Measurements from ENCODE around the gene HRK. TPM values are rescaled to one million over a fixed set of nuclear protein-coding genes. Genes with fewer than 3 reads are reported as not detected.

The HRK gene
- total and polyA plus RNA-seq, 2 of the 13 experiments (the other 11 are each of a cell fraction or from before 2014, with no cell fraction given): 0.02 TPM; not detected in 1

DNA sequence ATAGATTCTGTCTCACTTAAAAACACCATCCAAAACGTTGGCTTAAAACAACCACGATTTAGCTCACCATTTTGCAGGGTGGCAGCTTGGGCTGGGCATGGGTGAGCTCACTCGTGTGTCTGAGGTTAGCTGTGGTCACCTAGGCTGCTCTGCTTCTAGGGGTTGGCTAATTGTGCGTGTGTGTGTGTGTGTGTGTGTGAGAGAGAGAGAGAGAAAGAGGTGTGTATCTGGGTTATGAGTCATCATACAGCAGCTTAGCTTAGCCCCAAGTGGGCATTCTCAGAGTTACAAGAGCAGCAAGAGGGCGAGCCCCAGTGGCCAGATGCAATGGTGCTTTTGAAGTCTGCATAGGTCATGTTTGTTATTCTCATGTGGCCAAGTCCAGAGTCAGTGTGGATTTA lies 35.5 kb upstream of the HRK start (continued):
- TF ChIP-seq, protein P1, sequence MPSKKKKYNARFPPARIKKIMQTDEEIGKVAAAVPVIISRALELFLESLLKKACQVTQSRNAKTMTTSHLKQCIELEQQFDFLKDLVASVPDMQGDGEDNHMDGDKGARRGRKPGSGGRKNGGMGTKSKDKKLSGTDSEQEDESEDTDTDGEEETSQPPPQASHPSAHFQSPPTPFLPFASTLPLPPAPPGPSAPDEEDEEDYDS (CRISPR knock-in tag; IDR thresholded peaks at IDR 0.05): no peak
- TF ChIP-seq, protein P2, sequence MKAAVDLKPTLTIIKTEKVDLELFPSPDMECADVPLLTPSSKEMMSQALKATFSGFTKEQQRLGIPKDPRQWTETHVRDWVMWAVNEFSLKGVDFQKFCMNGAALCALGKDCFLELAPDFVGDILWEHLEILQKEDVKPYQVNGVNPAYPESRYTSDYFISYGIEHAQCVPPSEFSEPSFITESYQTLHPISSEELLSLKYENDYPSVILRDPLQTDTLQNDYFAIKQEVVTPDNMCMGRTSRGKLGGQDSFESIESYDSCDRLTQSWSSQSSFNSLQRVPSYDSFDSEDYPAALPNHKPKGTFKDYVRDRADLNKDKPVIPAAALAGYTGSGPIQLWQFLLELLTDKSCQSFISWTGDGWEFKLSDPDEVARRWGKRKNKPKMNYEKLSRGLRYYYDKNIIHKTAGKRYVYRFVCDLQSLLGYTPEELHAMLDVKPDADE (CRISPR knock-in tag; IDR thresholded peaks at IDR 0.05): no peak
- TF ChIP-seq, protein P3, sequence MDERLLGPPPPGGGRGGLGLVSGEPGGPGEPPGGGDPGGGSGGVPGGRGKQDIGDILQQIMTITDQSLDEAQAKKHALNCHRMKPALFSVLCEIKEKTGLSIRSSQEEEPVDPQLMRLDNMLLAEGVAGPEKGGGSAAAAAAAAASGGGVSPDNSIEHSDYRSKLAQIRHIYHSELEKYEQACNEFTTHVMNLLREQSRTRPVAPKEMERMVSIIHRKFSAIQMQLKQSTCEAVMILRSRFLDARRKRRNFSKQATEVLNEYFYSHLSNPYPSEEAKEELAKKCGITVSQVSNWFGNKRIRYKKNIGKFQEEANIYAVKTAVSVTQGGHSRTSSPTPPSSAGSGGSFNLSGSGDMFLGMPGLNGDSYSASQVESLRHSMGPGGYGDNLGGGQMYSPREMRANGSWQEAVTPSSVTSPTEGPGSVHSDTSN (CRISPR knock-in tag; IDR thresholded peaks at IDR 0.05): no peak
- no peak for TF ChIP-seq ZNF746 (CRISPR knock-in tag; IDR thresholded peaks at IDR 0.05)
- TF ChIP-seq ZNF570 (CRISPR knock-in tag; IDR thresholded peaks at IDR 0.05; ENCODE audit: borderline replicate concordance): no peak
- TF ChIP-seq KMT2B (CRISPR knock-in tag; IDR thresholded peaks at IDR 0.05): 0 out of 2 replicates have a peak, but pooled peaks have one; percentile 31
- TF ChIP-seq, protein P4, sequence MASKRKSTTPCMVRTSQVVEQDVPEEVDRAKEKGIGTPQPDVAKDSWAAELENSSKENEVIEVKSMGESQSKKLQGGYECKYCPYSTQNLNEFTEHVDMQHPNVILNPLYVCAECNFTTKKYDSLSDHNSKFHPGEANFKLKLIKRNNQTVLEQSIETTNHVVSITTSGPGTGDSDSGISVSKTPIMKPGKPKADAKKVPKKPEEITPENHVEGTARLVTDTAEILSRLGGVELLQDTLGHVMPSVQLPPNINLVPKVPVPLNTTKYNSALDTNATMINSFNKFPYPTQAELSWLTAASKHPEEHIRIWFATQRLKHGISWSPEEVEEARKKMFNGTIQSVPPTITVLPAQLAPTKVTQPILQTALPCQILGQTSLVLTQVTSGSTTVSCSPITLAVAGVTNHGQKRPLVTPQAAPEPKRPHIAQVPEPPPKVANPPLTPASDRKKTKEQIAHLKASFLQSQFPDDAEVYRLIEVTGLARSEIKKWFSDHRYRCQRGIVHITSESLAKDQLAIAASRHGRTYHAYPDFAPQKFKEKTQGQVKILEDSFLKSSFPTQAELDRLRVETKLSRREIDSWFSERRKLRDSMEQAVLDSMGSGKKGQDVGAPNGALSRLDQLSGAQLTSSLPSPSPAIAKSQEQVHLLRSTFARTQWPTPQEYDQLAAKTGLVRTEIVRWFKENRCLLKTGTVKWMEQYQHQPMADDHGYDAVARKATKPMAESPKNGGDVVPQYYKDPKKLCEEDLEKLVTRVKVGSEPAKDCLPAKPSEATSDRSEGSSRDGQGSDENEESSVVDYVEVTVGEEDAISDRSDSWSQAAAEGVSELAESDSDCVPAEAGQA (IDR thresholded peaks at IDR 0.05; ENCODE audit: low read depth): 0 out of 2 replicates have a peak, but pooled peaks have one; percentile 21
- TF ChIP-seq, protein P4 (CRISPR knock-in tag; IDR thresholded peaks at IDR 0.05; ENCODE audit: borderline replicate concordance): no peak
- TF ChIP-seq ZFP36L1 (CRISPR knock-in tag; IDR thresholded peaks at IDR 0.05): no peak
- TF ChIP-seq SOX5 (CRISPR knock-in tag; IDR thresholded peaks at IDR 0.05; ENCODE audit: borderline replicate concordance): no peak; the same call in 1 of the 2 replicates
- no peak for TF ChIP-seq CHD2 (IDR thresholded peaks at IDR 0.05; ENCODE audit: low read depth, low read length)
- no peak for TF ChIP-seq ZKSCAN5 (CRISPR knock-in tag; IDR thresholded peaks at IDR 0.05)
- TF ChIP-seq MEF2D (CRISPR knock-in tag; IDR thresholded peaks at IDR 0.05): no peak
- peak; percentile 75 for TF ChIP-seq RARA (CRISPR knock-in tag; IDR thresholded peaks at IDR 0.05)
- 0 out of 2 replicates have a peak, but pooled peaks have one; percentile 18 for TF ChIP-seq GABPB1 (CRISPR knock-in tag; IDR thresholded peaks at IDR 0.05)
- TF ChIP-seq ZNF891 (CRISPR knock-in tag; IDR thresholded peaks at IDR 0.05): no peak
- no peak for TF ChIP-seq KDM5B (CRISPR knock-in tag; IDR thresholded peaks at IDR 0.05; ENCODE audit: borderline replicate concordance)
- no peak for TF ChIP-seq MED8 (CRISPR knock-in tag; IDR thresholded peaks at IDR 0.05; ENCODE audit: insufficient replicate concordance)
- no peak for TF ChIP-seq CCDC6 (CRISPR knock-in tag; IDR thresholded peaks at IDR 0.05)
- TF ChIP-seq, protein P5, sequence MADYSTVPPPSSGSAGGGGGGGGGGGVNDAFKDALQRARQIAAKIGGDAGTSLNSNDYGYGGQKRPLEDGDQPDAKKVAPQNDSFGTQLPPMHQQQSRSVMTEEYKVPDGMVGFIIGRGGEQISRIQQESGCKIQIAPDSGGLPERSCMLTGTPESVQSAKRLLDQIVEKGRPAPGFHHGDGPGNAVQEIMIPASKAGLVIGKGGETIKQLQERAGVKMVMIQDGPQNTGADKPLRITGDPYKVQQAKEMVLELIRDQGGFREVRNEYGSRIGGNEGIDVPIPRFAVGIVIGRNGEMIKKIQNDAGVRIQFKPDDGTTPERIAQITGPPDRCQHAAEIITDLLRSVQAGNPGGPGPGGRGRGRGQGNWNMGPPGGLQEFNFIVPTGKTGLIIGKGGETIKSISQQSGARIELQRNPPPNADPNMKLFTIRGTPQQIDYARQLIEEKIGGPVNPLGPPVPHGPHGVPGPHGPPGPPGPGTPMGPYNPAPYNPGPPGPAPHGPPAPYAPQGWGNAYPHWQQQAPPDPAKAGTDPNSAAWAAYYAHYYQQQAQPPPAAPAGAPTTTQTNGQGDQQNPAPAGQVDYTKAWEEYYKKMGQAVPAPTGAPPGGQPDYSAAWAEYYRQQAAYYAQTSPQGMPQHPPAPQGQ (CRISPR knock-in tag; IDR thresholded peaks at IDR 0.05; ENCODE audit: borderline replicate concordance): no peak
